Testis (tissue), 3 donors: Measurements from ENCODE around the gene TEAD3. TPM values are rescaled to one million over a fixed set of nuclear protein-coding genes. Genes with fewer than 3 reads are reported as not detected.

Source experiments
- DNase-seq: peaks from one replicate; pipeline ENCODE4 v3.0.0-alpha.2; 2019
- H3K27ac ChIP-seq, 2 donors: fragments of 200-600 bp; sonication (generic); one replicate each; pipeline ENCODE4 v1.5.1; 2019
- H3K27me3 ChIP-seq: fragments of 200-600 bp; sonication (generic); one replicate; pipeline ENCODE4 v1.5.1; 2019
- H3K36me3 ChIP-seq: fragments of 200-600 bp; sonication (generic); one replicate; pipeline ENCODE4 v1.5.1; 2017; ENCODE audit warnings: low read depth; ENCODE audit errors: missing control alignments
- H3K4me1 ChIP-seq: fragments of 200-600 bp; sonication (generic); one replicate; pipeline ENCODE4 v1.5.1; 2019
- H3K4me3 ChIP-seq, 2 donors: fragments of 200-600 bp; sonication (generic); one replicate each; pipeline ENCODE4 v1.5.1; 2017 to 2019
- H3K9me3 ChIP-seq: fragments of 200-600 bp; sonication (generic); one replicate; pipeline ENCODE4 v1.5.1; 2017
- CTCF ChIP-seq, 3 experiments: fragments of 450-650 bp in 2 of 3; fragments of 200-600 bp in 1 of 3; sonication (generic) in 1 of 3; IDR thresholded peaks; one replicate each; pipeline ENCODE4 v1.5.1; 2016 to 2019; ENCODE audit warnings: antibody characterized with exemption in 3 of 3, mild to moderate bottlenecking in 2 of 3, moderate library complexity in 1 of 3
- POLR2A ChIP-seq: fragments of 450-650 bp; IDR thresholded peaks from one replicate; pipeline ENCODE4 v1.6.1; 2017; ENCODE audit warnings: antibody characterized with exemption, mild to moderate bottlenecking, moderate library complexity
- WGBS, 2 donors: methylation state at CpG; one replicate each; pipeline ENCODE4 v1.1.5; 2018; 5-methylcytosine and 5-hydroxymethylcytosine counted together
- intact Hi-C: fragments of 100-400 bp; cut with DNase I; formaldehyde crosslinking; loops from one replicate; pipeline ENCODE4 v1.15.1; 2023; ENCODE audit warnings: low total_unique reads
- polyA plus RNA-seq: library from polyadenylated mRNA; stranded (reverse); fragments of 350-450 nt; fragmentation: Illumina TruSeq; extraction: RNeasy Lipid Tissue Mini Kit (QIAGEN cat#74804); gene quantifications from one replicate; pipeline ENCODE4 v1.2.3, GENCODE V29; 2014; ENCODE audit warnings: low read depth, low replicate concordance; ENCODE audit not compliant: insufficient read depth
- total RNA-seq, 2 donors: library from RNA; depleted of rRNA; stranded (reverse); fragments of >200 nt; gene quantifications; one replicate each; pipeline ENCODE4 v1.2.3, GENCODE V29; 2016

TEAD3 gene
- total and polyA plus RNA-seq, 3 donors from 2014 or later: 10.6 to 17.8 (median 16.2) TPM

- no peaks in the 10 kb centered on the region for H3K36me3 ChIP-seq
- TF ChIP-seq POLR2A (no peak), CTCF (IDR thresholded peaks at IDR 0.05) (no peak)
- H3K9me3 ChIP-seq: no peaks in the 10 kb centered on the region
- intact Hi-C loops: no loop called here
- peak overlapping the region; percentile 84 to 93 for H3K27ac ChIP-seq
- H3K4me1 ChIP-seq: peaks cover 66% of the 10 kb centered on the region
- H3K4me3 ChIP-seq: no peak overlapping the region
- no peaks in the 10 kb centered on the region for H3K27me3 ChIP-seq
- no peak for DNase-seq
- 43 to 72% methylated on average over 1 to 4 of the region's 5 CpGs for WGBS, 2 donors
Observed at GRCh38 chr6:35491558-35492257, 5.2 kb downstream of the TEAD3 start.

- Histone ChIP-seq H3K9me3 (no peaks in the 10 kb centered on the region), H3K4me3 (no peak overlapping the region), H3K36me3 (no peaks in the 10 kb centered on the region), H3K27me3 (no peaks in the 10 kb centered on the region), H3K4me1 (peaks cover 73% of the 10 kb centered on the region), H3K27ac (peak overlapping the region; percentile 84 to 93)
- intact Hi-C loops: no loop called here
- WGBS, 2 donors: 53 to 64% methylated on average over 8 of the region's 8 CpGs
- TF ChIP-seq CTCF (IDR thresholded peaks at IDR 0.05): no peak
- TF ChIP-seq POLR2A: no peak
- no peak for DNase-seq
Observed at GRCh38 chr6:35490821-35491557, 5.9 kb downstream of the TEAD3 start.

DNA sequence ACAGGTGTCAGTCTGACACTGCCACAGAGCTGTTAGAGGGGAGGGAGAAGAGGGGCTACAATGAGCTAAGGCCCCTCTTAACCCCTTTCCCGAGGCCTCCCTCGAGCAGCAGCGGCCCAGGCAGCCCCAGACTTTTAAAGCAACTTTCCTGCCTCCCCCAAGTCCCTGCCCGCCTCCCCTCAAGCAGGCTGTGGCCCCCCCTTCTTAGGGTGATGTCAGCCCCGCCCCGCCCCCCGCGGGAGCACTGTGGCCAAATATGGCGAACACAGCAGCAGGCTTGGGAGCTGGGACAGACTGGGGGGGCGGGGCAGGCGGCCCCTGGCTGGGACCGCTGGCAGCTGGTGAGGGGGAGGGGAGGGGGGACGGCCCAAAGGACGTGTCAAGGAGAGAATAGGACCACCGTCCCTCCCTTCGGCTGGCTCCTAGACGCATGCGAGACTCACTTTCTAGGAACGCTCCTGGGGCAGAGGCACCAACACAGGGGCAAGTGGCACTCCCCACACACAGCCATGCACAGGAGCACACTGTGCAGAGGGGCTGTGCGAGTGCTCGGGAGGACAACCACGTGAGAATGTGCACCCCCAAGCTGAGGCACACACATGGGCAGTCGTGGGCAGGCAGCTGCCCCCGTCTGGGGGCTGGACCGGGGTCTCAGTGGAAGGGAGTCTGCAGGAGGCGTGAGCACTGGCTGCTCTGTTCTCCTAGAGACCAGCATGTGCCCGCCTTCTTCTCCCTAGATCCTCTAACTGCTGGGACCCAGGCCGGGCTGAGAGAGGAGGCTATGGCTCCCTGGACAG lies 6.7 kb downstream of the TEAD3 start:
- Histone ChIP-seq H3K9me3 (no peaks in the 10 kb centered on the region), H3K27ac (peak overlapping the region; percentile 84 to 93), H3K4me3 (no peak overlapping the region), H3K27me3 (no peaks in the 10 kb centered on the region), H3K4me1 (peaks cover 73% of the 10 kb centered on the region), H3K36me3 (no peaks in the 10 kb centered on the region)
- peak; percentile 80 for DNase-seq
- intact Hi-C loops: no loop called here
- WGBS, 2 donors: 35 to 36% methylated on average over 12 to 23 of the region's 28 CpGs
- TF ChIP-seq POLR2A: no peak
- no peak for TF ChIP-seq CTCF (IDR thresholded peaks at IDR 0.05)

DNA sequence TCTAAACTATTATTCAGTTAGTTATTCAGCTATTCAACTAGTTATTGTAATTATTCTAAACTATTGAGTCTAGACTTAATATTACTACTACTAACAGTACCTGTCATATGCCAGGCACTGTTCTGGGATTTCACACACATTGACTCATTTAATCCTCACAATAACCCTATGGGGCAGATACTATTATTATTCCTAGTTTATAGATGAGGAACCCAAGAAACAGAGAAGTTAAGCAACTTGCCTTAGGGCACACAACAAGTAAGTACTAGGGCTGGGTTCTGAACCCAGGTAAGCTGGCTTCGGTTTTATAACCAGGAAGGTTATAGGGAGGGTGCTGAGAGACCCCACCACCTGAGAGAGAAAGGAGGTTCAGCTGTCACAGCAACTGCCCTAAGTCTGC lies 7.8 kb downstream of the TEAD3 start:
- peak overlapping the region; percentile 84 to 93 for H3K27ac ChIP-seq
- peaks cover 68% of the 10 kb centered on the region for H3K4me1 ChIP-seq
- no peaks in the 10 kb centered on the region for H3K36me3 ChIP-seq
- intact Hi-C loops: no loop called here
- no peaks in the 10 kb centered on the region for H3K27me3 ChIP-seq
- WGBS, 2 donors: 88 to 93% methylated on average over 1 of the region's 1 CpG
- H3K9me3 ChIP-seq: no peaks in the 10 kb centered on the region
- TF ChIP-seq POLR2A: no peak
- DNase-seq: no peak
- H3K4me3 ChIP-seq: no peak overlapping the region

DNA sequence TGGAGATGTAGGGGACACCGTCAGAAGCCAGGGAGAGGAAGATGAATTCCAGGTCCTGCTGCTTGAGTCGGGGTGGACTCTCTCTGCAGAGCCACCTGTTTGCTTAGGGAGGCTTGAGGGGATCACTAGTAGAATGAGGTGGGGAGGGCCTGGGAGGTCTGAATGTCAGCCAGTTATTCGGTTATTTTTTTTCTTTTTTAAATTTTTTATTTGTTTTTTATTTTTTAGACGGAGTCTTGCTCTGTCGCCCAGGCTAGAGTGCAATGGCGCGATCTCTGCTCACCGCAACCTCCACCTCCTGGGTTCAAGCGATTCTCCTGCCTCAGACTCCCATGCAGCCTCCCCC lies 8.4 kb downstream of the TEAD3 start:
- H3K4me1 ChIP-seq: peaks cover 63% of the 10 kb centered on the region
- TF ChIP-seq POLR2A (no peak), CTCF (IDR thresholded peaks at IDR 0.05) (no peak)
- peak overlapping the region; percentile 33 to 93 for H3K27ac ChIP-seq

More for the DNA sequence above, 8.4 kb downstream of the TEAD3 start:
- intact Hi-C loops: no loop called here
- Histone ChIP-seq H3K9me3 (no peaks in the 10 kb centered on the region), H3K36me3 (no peaks in the 10 kb centered on the region), H3K27me3 (no peaks in the 10 kb centered on the region), H3K4me3 (no peak overlapping the region)
- no peak for DNase-seq
- WGBS, 2 donors: 76% methylated on average over 9 of the region's 9 CpGs
